ENCODE measurements around the gene EXOC4.

DNA sequence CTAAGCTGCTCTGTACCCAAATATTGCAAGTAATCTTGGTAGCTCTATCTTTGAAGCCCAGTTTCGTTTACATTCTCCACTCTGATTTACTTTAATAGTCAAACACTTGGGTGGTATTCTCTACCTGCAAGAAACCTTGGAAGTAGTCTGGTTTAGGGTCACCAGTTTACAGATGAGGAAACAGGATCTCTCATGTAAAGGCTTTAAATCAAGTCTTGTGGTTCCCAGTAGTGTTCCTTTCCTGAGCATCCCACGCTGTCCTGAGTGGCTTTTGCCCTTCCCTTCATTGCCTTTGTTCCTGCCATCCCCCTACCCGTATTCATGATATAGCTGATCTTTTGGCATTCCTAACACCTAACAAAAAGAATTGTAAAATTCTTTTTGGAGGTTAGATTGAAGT is 20.3 kb downstream of the EXOC4 start:
- TF ChIP-seq, protein P1, sequence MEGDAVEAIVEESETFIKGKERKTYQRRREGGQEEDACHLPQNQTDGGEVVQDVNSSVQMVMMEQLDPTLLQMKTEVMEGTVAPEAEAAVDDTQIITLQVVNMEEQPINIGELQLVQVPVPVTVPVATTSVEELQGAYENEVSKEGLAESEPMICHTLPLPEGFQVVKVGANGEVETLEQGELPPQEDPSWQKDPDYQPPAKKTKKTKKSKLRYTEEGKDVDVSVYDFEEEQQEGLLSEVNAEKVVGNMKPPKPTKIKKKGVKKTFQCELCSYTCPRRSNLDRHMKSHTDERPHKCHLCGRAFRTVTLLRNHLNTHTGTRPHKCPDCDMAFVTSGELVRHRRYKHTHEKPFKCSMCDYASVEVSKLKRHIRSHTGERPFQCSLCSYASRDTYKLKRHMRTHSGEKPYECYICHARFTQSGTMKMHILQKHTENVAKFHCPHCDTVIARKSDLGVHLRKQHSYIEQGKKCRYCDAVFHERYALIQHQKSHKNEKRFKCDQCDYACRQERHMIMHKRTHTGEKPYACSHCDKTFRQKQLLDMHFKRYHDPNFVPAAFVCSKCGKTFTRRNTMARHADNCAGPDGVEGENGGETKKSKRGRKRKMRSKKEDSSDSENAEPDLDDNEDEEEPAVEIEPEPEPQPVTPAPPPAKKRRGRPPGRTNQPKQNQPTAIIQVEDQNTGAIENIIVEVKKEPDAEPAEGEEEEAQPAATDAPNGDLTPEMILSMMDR (IDR thresholded peaks at IDR 0.05; ENCODE audit: low read depth, low read length, poor library complexity, severe bottlenecking): no peak
- TF ChIP-seq EZH2phosphoT487 (IDR thresholded peaks at IDR 0.05; ENCODE audit: borderline replicate concordance, low read length): no peak

Measured in DOHH2 (cell line).